Smooth muscle cell (in vitro differentiated cells): ENCODE data around the gene CAVIN2. TPM values are rescaled to one million over a fixed set of nuclear protein-coding genes. Genes with fewer than 3 reads are reported as not detected.

Source experiments
- DNase-seq: peaks from one replicate; lab custom pipeline; 2025; ENCODE audit not compliant: unreplicated experiment; lab: John Stamatoyannopoulos, UW
- H2AFZ ChIP-seq: fragments of 200-600 bp; sonication (generic); 2 replicates; pipeline ENCODE4 v1.6.0; 2016; ENCODE audit warnings: antibody characterized with exemption, low read depth, mild to moderate bottlenecking
- H3F3A ChIP-seq: fragments of 200-600 bp; sonication (generic); 2 replicates; pipeline ENCODE4 v1.6.0; 2017; ENCODE audit warnings: antibody characterized with exemption, low read depth
- H3K27ac ChIP-seq: fragments of 200-600 bp; sonication (generic); 2 replicates; pipeline ENCODE4 v1.5.1; 2016; ENCODE audit warnings: low read depth, mild to moderate bottlenecking
- H3K27me3 ChIP-seq: fragments of 200-600 bp; sonication (generic); 2 replicates; pipeline ENCODE4 v1.6.1; 2016; ENCODE audit warnings: low read depth, mild to moderate bottlenecking
- H3K36me3 ChIP-seq: fragments of 200-600 bp; sonication (generic); 2 replicates; pipeline ENCODE4 v1.5.1; 2016; ENCODE audit warnings: low read depth
- H3K4me1 ChIP-seq: fragments of 200-600 bp; sonication (generic); 2 replicates; pipeline ENCODE4 v1.5.1; 2016; ENCODE audit warnings: low read depth
- H3K4me2 ChIP-seq: fragments of 200-600 bp; sonication (generic); 2 replicates; pipeline ENCODE4 v1.6.0; 2016; ENCODE audit warnings: mild to moderate bottlenecking
- H3K4me3 ChIP-seq: fragments of 200-600 bp; sonication (generic); 2 replicates; pipeline ENCODE4 v1.5.1; 2016; ENCODE audit warnings: mild to moderate bottlenecking
- H3K79me2 ChIP-seq: fragments of 200-600 bp; sonication (generic); 2 replicates; pipeline ENCODE4 v1.6.0; 2016; ENCODE audit warnings: low read depth, mild to moderate bottlenecking
- H3K9ac ChIP-seq: fragments of 200-600 bp; sonication (generic); 2 replicates; pipeline ENCODE4 v1.6.0; 2016; ENCODE audit warnings: low read depth
- H3K9me3 ChIP-seq: fragments of 200-600 bp; sonication (generic); replicated peaks from 2 replicates; pipeline ENCODE4 v1.5.1; 2016; ENCODE audit warnings: low read depth
- H4K20me1 ChIP-seq: fragments of 200-600 bp; sonication (generic); 2 replicates; pipeline ENCODE4 v1.6.0; 2016; ENCODE audit warnings: low read depth
- WGBS: methylation state at CpG from one replicate; pipeline ENCODE4 v1.1.7; 2016; ENCODE audit warnings: low lambda C conversion rate; 5-methylcytosine and 5-hydroxymethylcytosine counted together
- polyA plus RNA-seq: library from polyadenylated mRNA; unstranded; fragments of >200 nt; fragmentation: Nextera tagmentation; extraction: Ambion mirVana; gene quantifications from 2 replicates; pipeline ENCODE4 v1.2.1, GENCODE V29; 2016
- total RNA-seq: library from RNA; depleted of rRNA; stranded (reverse); fragments of >200 nt; gene quantifications from 2 replicates; pipeline ENCODE4 v1.2.3, GENCODE V29; 2014
- TF ChIP-seq, protein P1 (sequence below): fragments of 200-600 bp; sonication (generic); IDR thresholded peaks from 2 replicates; pipeline ENCODE4 v1.5.1; 2017; ENCODE audit warnings: borderline replicate concordance, mild to moderate bottlenecking, antibody characterized with exemption; ENCODE audit not compliant: insufficient read depth, poor library complexity, severe bottlenecking

CAVIN2 gene
- total and polyA plus RNA-seq, 2 experiments from 2014 or later, result 0.13 TPM; not detected in 1

GRCh38 chr2:191838526-191838925 lies 8.4 kb downstream of the CAVIN2 start:
- no peaks in the 10 kb centered on the region for H3F3A ChIP-seq
- no peak overlapping the region for H3K4me2 ChIP-seq
- 94% methylated on average over 4 of the region's 4 CpGs for WGBS
- no peak for DNase-seq
- H3K9ac ChIP-seq, result no peak overlapping the region
- no peaks in the 10 kb centered on the region for H3K27me3 ChIP-seq
- no peaks in the 10 kb centered on the region for H4K20me1 ChIP-seq
- H3K4me3 ChIP-seq, result no peak overlapping the region
- H3K79me2 ChIP-seq, result no peaks in the 10 kb centered on the region
- no peaks in the 10 kb centered on the region for H3K9me3 ChIP-seq
- TF ChIP-seq, protein P1, sequence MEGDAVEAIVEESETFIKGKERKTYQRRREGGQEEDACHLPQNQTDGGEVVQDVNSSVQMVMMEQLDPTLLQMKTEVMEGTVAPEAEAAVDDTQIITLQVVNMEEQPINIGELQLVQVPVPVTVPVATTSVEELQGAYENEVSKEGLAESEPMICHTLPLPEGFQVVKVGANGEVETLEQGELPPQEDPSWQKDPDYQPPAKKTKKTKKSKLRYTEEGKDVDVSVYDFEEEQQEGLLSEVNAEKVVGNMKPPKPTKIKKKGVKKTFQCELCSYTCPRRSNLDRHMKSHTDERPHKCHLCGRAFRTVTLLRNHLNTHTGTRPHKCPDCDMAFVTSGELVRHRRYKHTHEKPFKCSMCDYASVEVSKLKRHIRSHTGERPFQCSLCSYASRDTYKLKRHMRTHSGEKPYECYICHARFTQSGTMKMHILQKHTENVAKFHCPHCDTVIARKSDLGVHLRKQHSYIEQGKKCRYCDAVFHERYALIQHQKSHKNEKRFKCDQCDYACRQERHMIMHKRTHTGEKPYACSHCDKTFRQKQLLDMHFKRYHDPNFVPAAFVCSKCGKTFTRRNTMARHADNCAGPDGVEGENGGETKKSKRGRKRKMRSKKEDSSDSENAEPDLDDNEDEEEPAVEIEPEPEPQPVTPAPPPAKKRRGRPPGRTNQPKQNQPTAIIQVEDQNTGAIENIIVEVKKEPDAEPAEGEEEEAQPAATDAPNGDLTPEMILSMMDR, result no peak
- H3K4me1 ChIP-seq, result peaks cover 5% of the 10 kb centered on the region
- H3K36me3 ChIP-seq, result no peaks in the 10 kb centered on the region
- H2AFZ ChIP-seq, result no peak overlapping the region
- H3K27ac ChIP-seq, result no peak overlapping the region

DNA sequence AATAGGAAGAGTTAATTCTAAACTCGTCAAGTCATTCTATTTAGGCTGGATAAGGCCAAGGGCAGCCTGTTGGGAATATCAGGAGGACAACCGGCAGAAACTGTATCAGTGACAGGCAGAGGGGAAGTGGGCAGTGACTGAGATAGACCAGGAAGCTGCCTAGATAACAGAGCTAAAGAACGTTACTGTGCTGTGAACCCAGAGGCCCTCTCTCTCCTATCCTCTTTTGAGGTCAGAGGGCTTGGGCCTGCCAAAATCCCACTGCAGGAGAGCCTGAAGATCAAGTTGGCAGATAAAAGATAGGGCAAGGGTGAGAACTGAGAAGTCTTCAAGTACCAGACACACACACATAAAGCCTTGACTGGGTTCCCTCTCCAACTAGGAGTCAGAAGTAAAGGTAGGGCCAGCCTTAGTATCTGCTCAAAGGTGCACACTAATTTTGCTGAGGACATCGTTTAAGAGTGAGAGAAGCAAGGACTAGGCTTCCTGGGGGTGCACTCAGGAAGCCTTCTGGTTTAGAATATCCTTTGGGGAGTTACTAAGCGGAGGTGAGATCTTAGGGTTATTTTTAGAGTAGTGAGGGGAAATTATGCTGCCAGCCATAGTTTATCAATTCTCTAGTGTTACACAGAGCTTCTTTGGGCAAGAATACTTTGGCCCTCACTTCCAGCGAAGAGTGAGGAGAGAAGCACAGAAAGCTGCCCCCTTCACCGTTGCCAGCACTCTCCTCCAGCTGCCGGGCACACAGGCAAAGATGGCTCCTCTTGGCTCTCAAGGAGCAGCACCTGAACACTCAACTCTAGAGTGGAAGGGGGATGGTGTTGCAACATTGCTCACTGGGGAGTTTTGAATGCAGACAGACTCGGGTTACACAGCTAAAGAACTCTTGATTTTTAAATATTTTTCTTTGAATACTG lies 9.8 kb downstream of the CAVIN2 start:
- peak overlapping the region; percentile 70 for H2AFZ ChIP-seq
- H3K9me3 ChIP-seq, result no peaks in the 10 kb centered on the region
- peaks cover 5% of the 10 kb centered on the region for H3K4me1 ChIP-seq
- H3K4me2 ChIP-seq, result no peak overlapping the region
- WGBS, result 69% methylated on average over 9 of the region's 9 CpGs
- no peak overlapping the region for H3K4me3 ChIP-seq
- H4K20me1 ChIP-seq, result no peaks in the 10 kb centered on the region
- TF ChIP-seq, protein P1, result no peak
- H3K79me2 ChIP-seq, result no peaks in the 10 kb centered on the region
- no peak overlapping the region for H3K9ac ChIP-seq
- H3K27ac ChIP-seq, result no peak overlapping the region
- no peaks in the 10 kb centered on the region for H3K27me3 ChIP-seq
- DNase-seq, result no peak
- H3F3A ChIP-seq, result no peaks in the 10 kb centered on the region
- H3K36me3 ChIP-seq, result no peaks in the 10 kb centered on the region

DNA sequence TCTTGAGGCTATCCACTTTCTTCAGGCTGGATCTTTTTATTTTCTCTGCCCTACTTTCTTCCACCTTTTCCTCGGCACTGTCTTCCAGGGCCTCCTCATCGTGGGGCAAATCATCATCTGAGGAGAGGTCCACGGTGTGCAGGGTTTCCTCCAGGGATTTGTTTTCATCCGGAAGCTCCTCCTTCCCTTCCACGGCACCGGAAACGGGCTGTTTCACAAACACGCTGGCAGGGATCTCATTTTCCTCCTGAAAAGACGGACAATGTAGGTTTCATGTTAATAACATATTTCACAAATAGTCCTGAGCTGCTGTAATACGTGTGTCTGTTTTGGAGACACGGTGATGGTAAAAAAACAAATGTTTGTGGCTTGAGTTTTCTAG lies 10.4 kb downstream of the CAVIN2 start:
- H3K27me3 ChIP-seq, result no peaks in the 10 kb centered on the region
- H2AFZ ChIP-seq, result peak overlapping the region; percentile 70
- no peaks in the 10 kb centered on the region for H3K79me2 ChIP-seq
- no peak overlapping the region for H3K4me2 ChIP-seq
- DNase-seq, result no peak
- TF ChIP-seq, protein P1, result no peak
- H3K4me1 ChIP-seq, result peaks cover 5% of the 10 kb centered on the region
- WGBS, result 87% methylated on average over 11 of the region's 11 CpGs
- H3K4me3 ChIP-seq, result no peak overlapping the region
- no peak overlapping the region for H3K9ac ChIP-seq
- H3K36me3 ChIP-seq, result no peaks in the 10 kb centered on the region
- no peaks in the 10 kb centered on the region for H3F3A ChIP-seq
- no peak overlapping the region for H3K27ac ChIP-seq
- no peaks in the 10 kb centered on the region for H3K9me3 ChIP-seq
- no peaks in the 10 kb centered on the region for H4K20me1 ChIP-seq
